Muscle layer of duodenum (tissue), 2 donors: ENCODE results near the gene CASP9.

ENCODE experiments used
- H3K27ac ChIP-seq: one replicate; pipeline ENCODE4 v1.7.0; 2013; ENCODE audit warnings: mild to moderate bottlenecking, low read length
- H3K27me3 ChIP-seq: one replicate; pipeline ENCODE4 v1.7.0; 2013; ENCODE audit warnings: low read depth, mild to moderate bottlenecking, control low read depth, low read length
- H3K36me3 ChIP-seq, 2 donors: one replicate each; pipeline ENCODE4 v1.7.0; 2013; ENCODE audit warnings: low read length in 2 of 2, control low read depth in 1 of 2, mild to moderate bottlenecking in 1 of 2; ENCODE audit not compliant: insufficient read depth in 2 of 2, control insufficient read depth in 1 of 2
- H3K4me1 ChIP-seq, 2 donors: one replicate each; pipeline ENCODE4 v1.7.0; 2013; ENCODE audit warnings: low read length in 2 of 2, mild to moderate bottlenecking in 2 of 2, control low read depth in 1 of 2, moderate library complexity in 1 of 2; ENCODE audit not compliant: insufficient read depth in 2 of 2, control insufficient read depth in 1 of 2
- H3K4me3 ChIP-seq, 2 donors: one replicate each; pipeline ENCODE4 v1.7.0; 2013; ENCODE audit warnings: low read length in 2 of 2, low read depth in 1 of 2, mild to moderate bottlenecking in 1 of 2
- H3K9me3 ChIP-seq, 2 donors: one replicate each; pipeline ENCODE4 v1.7.0; 2013; ENCODE audit warnings: low read length in 2 of 2, control low read depth in 1 of 2, mild to moderate bottlenecking in 1 of 2; ENCODE audit not compliant: control insufficient read depth in 1 of 2
- donor health status: healthy.

CASP9 gene

DNA sequence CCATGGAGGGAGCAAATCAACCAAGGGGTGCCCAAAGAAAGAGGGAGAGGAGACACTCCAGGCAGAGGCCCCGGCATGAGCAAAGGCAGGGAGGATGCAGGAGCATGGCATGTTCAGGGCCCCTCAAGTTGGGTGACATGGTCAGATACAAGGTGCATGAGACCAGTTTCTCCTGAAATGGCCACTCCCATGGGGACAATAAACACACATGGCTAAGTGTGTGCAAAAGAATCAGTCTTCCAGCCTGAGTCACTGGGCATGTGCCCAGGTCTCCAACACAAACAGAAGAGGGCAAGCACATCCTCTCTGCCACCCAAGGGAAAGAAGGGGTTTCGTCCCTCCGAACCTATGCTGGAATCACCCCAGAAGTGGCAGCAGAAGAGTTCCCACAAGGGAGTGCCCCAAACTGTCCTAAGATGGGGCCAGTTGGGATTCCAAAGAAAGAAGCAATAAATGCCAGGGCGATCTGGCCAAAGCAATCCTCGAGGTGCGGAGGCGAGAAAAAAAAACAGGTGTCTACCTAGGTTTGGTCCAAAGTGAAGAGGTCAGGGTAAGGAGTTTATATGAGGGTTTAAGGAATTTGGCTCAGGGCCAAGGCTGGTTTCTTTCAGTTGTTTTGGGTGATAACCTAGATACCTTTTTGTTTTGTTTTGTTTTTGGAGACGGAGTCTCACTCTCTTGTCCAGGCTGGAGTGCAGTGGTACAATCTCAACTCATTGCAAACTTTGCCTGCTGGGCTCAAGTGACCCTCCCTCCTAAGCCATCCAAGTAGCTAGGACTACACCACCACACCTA is 13.2 kb downstream of the CASP9 start:
- Histone ChIP-seq H3K9me3 (no peaks in the 10 kb centered on the region), H3K4me1 (no peaks in the 10 kb centered on the region), H3K4me3 (no peak overlapping the region), H3K27me3 (no peaks in the 10 kb centered on the region), H3K27ac (no peak overlapping the region), H3K36me3 (peaks cover 9 to 17% of the 10 kb centered on the region in 2 donors)

DNA sequence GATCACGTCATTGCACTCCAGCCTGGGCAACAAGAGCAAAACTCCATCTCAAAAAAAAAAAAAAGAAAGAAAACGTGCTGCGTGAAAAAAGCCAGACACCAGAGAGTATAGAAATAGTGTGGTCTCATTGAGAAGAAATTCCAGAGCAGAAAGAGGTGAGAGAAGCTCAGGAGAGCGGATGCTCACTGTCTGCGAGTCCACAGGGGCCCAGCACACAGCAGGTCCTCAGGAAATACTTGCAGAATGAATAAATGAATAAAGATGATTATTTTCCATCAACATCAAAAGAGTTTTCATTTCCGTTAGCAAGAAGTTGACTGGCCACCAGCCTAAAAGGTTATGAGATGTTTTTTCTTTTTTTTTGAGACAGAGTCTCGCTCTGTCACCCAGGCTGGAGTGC is 14.4 kb downstream of the CASP9 start:
- no peaks in the 10 kb centered on the region for H3K27me3 ChIP-seq
- no peaks in the 10 kb centered on the region for H3K9me3 ChIP-seq
- H3K4me3 ChIP-seq = no peak overlapping the region
- no peaks in the 10 kb centered on the region for H3K4me1 ChIP-seq
- peaks cover 20 to 29% of the 10 kb centered on the region in 2 donors for H3K36me3 ChIP-seq
- no peak overlapping the region for H3K27ac ChIP-seq

DNA sequence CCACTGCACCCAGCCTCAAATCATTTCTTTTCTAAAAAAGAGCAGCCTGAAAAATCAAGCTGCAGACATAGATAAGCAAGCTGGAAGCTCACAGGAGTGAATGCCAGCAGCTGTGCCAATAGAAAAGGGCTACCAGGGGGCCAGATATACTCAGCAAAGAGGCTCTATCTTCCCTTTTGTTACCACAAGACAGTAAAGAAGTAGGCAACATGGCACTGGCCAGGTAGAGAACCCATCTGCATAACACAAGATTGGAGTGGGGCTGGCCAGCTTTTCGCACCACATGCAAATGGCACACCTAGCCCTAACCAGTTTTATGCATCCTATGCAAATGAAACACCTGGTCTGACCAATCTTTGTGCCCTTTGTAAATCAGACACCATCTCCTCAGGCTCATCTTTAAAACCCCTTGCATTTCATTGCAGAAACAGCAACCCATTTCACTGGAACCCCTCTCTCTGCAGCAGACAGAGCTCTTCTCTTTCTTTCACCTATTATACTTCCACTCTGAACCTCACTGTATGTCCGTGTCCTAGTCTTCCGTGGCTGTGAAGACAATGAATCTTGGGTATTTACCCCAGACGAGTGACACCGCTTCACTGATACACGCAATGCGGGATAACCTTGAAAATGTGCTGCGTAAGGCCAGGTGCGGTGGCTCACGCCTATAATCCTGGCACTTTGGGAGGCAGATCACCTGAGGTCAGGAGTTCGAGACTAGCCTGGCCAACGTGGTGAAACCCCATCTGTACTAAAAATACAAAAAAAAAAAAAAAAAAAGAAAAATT is 15.1 kb downstream of the CASP9 start:
- Histone ChIP-seq H3K4me1 (no peaks in the 10 kb centered on the region), H3K27me3 (no peaks in the 10 kb centered on the region), H3K9me3 (no peaks in the 10 kb centered on the region), H3K4me3 (no peak overlapping the region), H3K27ac (no peak overlapping the region), H3K36me3 (peaks cover 20 to 36% of the 10 kb centered on the region in 2 donors)

DNA sequence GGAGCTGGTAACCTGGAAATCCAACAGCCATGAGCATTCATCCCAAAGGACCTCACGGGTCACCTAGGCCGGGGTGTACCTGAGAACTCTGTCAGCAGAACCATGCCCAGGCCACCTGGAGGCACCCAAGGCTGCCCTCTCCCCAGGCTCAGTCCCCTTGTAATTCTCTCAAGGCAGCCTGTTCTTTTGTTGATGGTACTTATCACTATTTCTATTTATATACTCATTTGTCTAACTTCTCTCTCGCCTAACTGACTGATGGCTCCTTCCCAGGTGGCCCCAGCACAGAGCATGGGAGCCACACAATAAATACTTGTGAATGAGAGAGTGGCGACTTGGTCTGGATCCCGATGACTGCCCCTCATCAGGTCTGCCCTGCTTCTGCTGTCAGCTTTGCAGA is 16.7 kb downstream of the CASP9 start:
- Histone ChIP-seq H3K9me3 (no peaks in the 10 kb centered on the region), H3K27ac (no peak overlapping the region), H3K4me3 (no peak overlapping the region), H3K4me1 (no peaks in the 10 kb centered on the region), H3K27me3 (no peaks in the 10 kb centered on the region), H3K36me3 (peaks cover 22 to 49% of the 10 kb centered on the region in 2 donors)

DNA sequence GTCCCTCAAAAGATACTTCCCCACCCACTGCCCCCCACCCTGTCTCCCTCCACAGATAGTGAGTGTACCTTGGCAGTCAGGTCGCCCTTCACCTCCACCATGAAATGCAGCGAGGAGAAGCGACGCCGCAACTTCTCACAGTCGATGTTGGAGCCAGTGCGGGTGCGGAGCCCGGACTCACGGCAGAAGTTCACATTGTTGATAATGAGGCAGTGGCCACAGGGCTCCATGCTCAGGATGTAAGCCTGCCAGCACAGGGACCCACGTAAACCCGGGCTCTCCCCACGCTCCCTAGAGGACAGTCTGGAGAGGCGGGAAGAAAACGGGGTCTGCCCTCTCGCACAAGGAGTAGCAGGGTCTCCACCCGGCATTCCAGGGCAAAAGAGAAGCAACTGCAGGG is 17.2 kb downstream of the CASP9 start:
- Histone ChIP-seq H3K9me3 (no peaks in the 10 kb centered on the region), H3K27me3 (no peaks in the 10 kb centered on the region), H3K4me3 (no peak overlapping the region), H3K36me3 (peaks cover 22 to 46% of the 10 kb centered on the region in 2 donors), H3K4me1 (no peaks in the 10 kb centered on the region), H3K27ac (no peak overlapping the region)

DNA sequence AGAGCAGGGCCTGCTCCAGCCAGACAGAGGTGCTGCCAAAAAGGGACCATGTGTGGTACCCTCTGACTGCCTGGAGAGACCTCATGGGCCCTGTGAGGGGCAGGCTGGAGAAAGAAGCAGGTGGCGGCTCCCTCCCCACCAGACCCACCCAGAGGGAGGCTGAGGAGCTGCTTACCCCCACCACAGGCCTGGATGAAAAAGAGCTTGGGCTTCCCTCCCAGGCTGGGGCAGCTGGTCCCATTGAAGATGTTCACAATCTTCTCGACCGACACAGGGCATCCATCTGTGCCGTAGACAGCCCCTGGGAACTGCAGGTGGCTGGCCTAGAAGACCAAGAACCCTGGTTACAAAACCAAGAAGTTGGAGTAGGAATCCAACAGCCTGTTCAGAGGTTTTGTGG is 19.6 kb downstream of the CASP9 start:
- Histone ChIP-seq H3K36me3 (peaks cover 22 to 53% of the 10 kb centered on the region in 2 donors), H3K4me3 (no peak overlapping the region), H3K27me3 (no peaks in the 10 kb centered on the region), H3K27ac (no peak overlapping the region), H3K9me3 (no peaks in the 10 kb centered on the region), H3K4me1 (no peaks in the 10 kb centered on the region)

DNA sequence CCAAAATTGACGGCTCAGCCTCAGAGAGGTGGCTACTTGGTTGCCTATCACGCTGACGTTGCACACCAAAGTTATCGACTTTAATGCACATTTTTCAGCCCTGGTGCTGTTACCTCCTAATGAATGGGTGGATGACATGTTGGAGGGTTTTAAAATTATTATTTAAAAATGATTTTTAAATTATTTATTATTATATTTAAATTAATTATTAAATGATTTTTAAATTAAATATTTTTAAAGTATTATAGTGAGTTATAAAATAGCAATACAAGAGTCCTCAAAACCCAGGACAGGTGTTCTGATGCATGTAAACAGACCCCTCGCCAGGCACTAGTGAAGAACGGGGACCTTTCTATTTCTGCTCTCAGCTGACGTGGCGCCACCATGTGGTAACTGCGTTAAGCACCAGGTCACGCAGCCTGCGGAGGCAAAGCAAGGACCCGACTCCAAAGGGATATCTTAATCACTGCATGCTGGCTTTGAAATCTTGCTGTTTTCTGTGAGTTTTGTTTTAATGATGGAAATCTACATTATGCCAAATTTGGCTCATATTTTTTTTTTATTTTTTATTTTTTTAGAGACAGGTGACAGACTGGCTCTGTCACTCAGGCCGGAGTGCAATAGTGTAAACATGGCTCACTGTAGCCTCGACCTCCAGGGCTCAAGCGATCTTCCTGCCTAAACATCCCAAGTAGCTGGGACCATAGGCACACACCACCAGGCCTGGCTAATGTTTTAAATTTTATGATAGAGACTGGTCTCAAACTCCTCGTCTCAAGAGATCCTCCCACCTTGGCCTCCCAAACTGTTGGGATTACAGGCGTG is 22.6 kb downstream of the CASP9 start:
- H3K36me3 ChIP-seq = peaks cover 22 to 44% of the 10 kb centered on the region in 2 donors
- H3K4me3 ChIP-seq = no peak overlapping the region
- no peaks in the 10 kb centered on the region for H3K4me1 ChIP-seq
- H3K9me3 ChIP-seq = peaks cover 0 to 3% of the 10 kb centered on the region in 2 donors
- H3K27ac ChIP-seq = no peak overlapping the region
- H3K27me3 ChIP-seq = no peaks in the 10 kb centered on the region

- no peaks in the 10 kb centered on the region for H3K4me1 ChIP-seq
- peaks cover 18 to 38% of the 10 kb centered on the region in 2 donors for H3K36me3 ChIP-seq
- no peaks in the 10 kb centered on the region for H3K27me3 ChIP-seq
- no peak overlapping the region for H3K4me3 ChIP-seq
- H3K27ac ChIP-seq = no peak overlapping the region
- peaks cover 0 to 3% of the 10 kb centered on the region in 2 donors for H3K9me3 ChIP-seq
Measured at GRCh38 chr1:15500184-15501178, 23.5 kb downstream of the CASP9 start.

DNA sequence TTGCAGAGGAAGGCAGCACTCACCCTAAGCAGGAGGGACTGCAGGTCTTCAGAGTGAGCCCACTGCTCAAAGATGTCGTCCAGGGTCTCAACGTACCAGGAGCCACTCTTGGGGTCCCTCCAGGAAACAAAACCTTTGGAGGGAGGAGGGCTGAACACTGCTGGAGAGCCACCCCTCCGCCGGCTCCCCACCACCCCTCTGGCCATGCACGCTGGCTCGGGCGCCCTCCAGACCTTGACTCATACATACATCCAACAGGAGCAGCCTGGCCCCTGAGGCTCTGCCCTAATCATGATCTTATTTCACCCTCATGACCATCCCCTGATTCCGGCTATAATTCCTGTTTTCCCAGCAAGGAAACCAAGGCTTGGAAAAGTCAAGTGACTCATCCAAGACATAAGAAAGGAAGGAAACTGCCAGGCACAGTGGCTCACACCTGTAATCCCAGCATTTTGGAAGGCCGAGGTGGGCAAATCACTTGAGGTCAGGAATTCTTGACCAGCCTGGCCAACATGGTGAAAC is 30.1 kb downstream of the CASP9 start:
- H3K4me1 ChIP-seq = no peaks in the 10 kb centered on the region
- no peaks in the 10 kb centered on the region for H3K27me3 ChIP-seq
- no peak overlapping the region for H3K27ac ChIP-seq
- H3K4me3 ChIP-seq = no peak overlapping the region
- H3K36me3 ChIP-seq = peaks cover 14 to 33% of the 10 kb centered on the region in 2 donors
- peaks cover 0 to 3% of the 10 kb centered on the region in 2 donors for H3K9me3 ChIP-seq

GRCh38 chr1:15492596-15492995 is 31.4 kb downstream of the CASP9 start:
- no peaks in the 10 kb centered on the region for H3K4me1 ChIP-seq
- no peaks in the 10 kb centered on the region for H3K9me3 ChIP-seq
- no peak overlapping the region for H3K4me3 ChIP-seq
- no peaks in the 10 kb centered on the region for H3K27me3 ChIP-seq
- H3K27ac ChIP-seq = no peak overlapping the region
- H3K36me3 ChIP-seq = peaks cover 14 to 33% of the 10 kb centered on the region in 2 donors
